GM23338 (cell line): Measurements from ENCODE around the gene ARID4B. TPM values are rescaled to one million over a fixed set of nuclear protein-coding genes. Genes with fewer than 3 reads are reported as not detected.
A peak's percentile ranks its signal among the peaks of the same experiment; 100 is the strongest.

Source experiments
- ATAC-seq: fragments of 200-7000 bp; cut with Tn5 transposase; 3 replicates; pipeline ENCODE4 v1.9.1; 2020
- DNase-seq: peaks from one replicate; pipeline ENCODE4 v3.0.0-alpha.2; 2015; ENCODE audit warnings: low spot score
- H2AFZ ChIP-seq: fragments of 200-600 bp; sonication (generic); 2 replicates; pipeline ENCODE4 v1.8.0; 2016; ENCODE audit warnings: antibody characterized with exemption, mild to moderate bottlenecking, moderate library complexity
- H3F3A ChIP-seq: fragments of 200-600 bp; sonication (generic); replicated peaks from 2 replicates; pipeline ENCODE4 v1.8.0; 2017; ENCODE audit warnings: antibody characterized with exemption, mixed run types, low read depth
- H3K27ac ChIP-seq: fragments of 200-600 bp; sonication (generic); 2 replicates; pipeline ENCODE4 v1.6.1; 2016; ENCODE audit warnings: low read depth
- H3K27me3 ChIP-seq: fragments of 200-600 bp; sonication (generic); 2 replicates; pipeline ENCODE4 v1.8.0; 2016; ENCODE audit warnings: mild to moderate bottlenecking, mixed run types, moderate library complexity; ENCODE audit not compliant: insufficient read depth
- H3K36me3 ChIP-seq: fragments of 200-600 bp; sonication (generic); 2 replicates; pipeline ENCODE4 v1.8.0; 2016; ENCODE audit warnings: mild to moderate bottlenecking; ENCODE audit not compliant: insufficient read depth
- H3K4me1 ChIP-seq: fragments of 200-600 bp; sonication (generic); 2 replicates; pipeline ENCODE4 v1.8.0; 2016; ENCODE audit warnings: mild to moderate bottlenecking, moderate library complexity; ENCODE audit not compliant: insufficient read depth
- H3K4me2 ChIP-seq: fragments of 200-600 bp; sonication (generic); 2 replicates; pipeline ENCODE4 v1.7.1; 2017; ENCODE audit warnings: mixed run types
- H3K4me3 ChIP-seq: fragments of 200-600 bp; sonication (generic); 2 replicates; pipeline ENCODE4 v1.6.1; 2016; ENCODE audit warnings: mixed run types
- H3K79me2 ChIP-seq: fragments of 200-600 bp; sonication (generic); replicated peaks from 2 replicates; pipeline ENCODE4 v1.8.0; 2017; ENCODE audit warnings: mild to moderate bottlenecking; ENCODE audit not compliant: insufficient read depth
- H3K9me2 ChIP-seq: fragments of 200-600 bp; sonication (generic); 2 replicates; pipeline ENCODE4 v1.8.0; 2017; ENCODE audit not compliant: insufficient read depth
- H4K20me1 ChIP-seq: fragments of 200-600 bp; sonication (generic); replicated peaks from 2 replicates; pipeline ENCODE4 v1.8.0; 2017; ENCODE audit warnings: mild to moderate bottlenecking; ENCODE audit not compliant: insufficient read depth
- H3K27ac Mint-ChIP-seq: 2 replicates; pipeline ENCODE4 v1.8.0; 2020; ENCODE audit warnings: inconsistent platforms, mild to moderate bottlenecking, moderate library complexity, mixed read lengths
- H3K27me3 Mint-ChIP-seq: 3 replicates; pipeline ENCODE4 v1.8.0; 2022; ENCODE audit warnings: low read depth, mild to moderate bottlenecking, moderate library complexity, mixed read lengths, inconsistent platforms; ENCODE audit not compliant: insufficient read depth, poor library complexity
- H3K36me3 Mint-ChIP-seq: 3 replicates; pipeline ENCODE4 v1.8.0; 2021; ENCODE audit warnings: low read depth, mild to moderate bottlenecking, inconsistent platforms, moderate library complexity, mixed read lengths
- H3K4me1 Mint-ChIP-seq: 3 replicates; pipeline ENCODE4 v1.8.0; 2020; ENCODE audit warnings: mild to moderate bottlenecking, inconsistent platforms, mixed read lengths
- H3K4me3 Mint-ChIP-seq: 3 replicates; pipeline ENCODE4 v1.8.0; 2021; ENCODE audit warnings: moderate library complexity, mild to moderate bottlenecking, inconsistent platforms, mixed read lengths
- H3K9me3 Mint-ChIP-seq: 3 replicates; pipeline ENCODE4 v1.8.0; 2020; ENCODE audit warnings: moderate library complexity, mild to moderate bottlenecking, inconsistent platforms, mixed read lengths
- EZH2 ChIP-seq: fragments of 200-600 bp; sonication (generic); IDR thresholded peaks from one replicate; pipeline ENCODE4 v1.8.0; 2017; ENCODE audit warnings: antibody characterized with exemption, mild to moderate bottlenecking, low read depth; ENCODE audit not compliant: unreplicated experiment
- EZH2phosphoT487 ChIP-seq: fragments of 200-600 bp; sonication (generic); IDR thresholded peaks from one replicate; pipeline ENCODE4 v1.8.1; 2018; ENCODE audit warnings: antibody characterized with exemption; ENCODE audit not compliant: unreplicated experiment
- NANOG ChIP-seq: IDR thresholded peaks from 2 replicates; pipeline ENCODE4 v1.6.1; 2016; ENCODE audit warnings: antibody characterized with exemption, borderline replicate concordance
- POLR2AphosphoS5 ChIP-seq: IDR thresholded peaks from 2 replicates; pipeline ENCODE4 v1.6.1; 2016; ENCODE audit warnings: antibody characterized with exemption, low read depth
- ZNF114 ChIP-seq: fragments of 250-450 bp; sonication (Bioruptor Pico); IDR thresholded peaks from 2 replicates; pipeline ENCODE4 v1.5.0; 2020; ENCODE audit warnings: mild to moderate bottlenecking, moderate library complexity
- polyA plus RNA-seq: library from polyadenylated mRNA; unstranded; fragments of >200 nt; fragmentation: Nextera tagmentation; extraction: Ambion mirVana; gene quantifications from 2 replicates; pipeline ENCODE4 v1.2.1, GENCODE V29; 2016
- total RNA-seq: library from RNA; depleted of rRNA; stranded (reverse); fragments of >200 nt; shearing (Covaris generic); gene quantifications from 2 replicates; pipeline ENCODE4 v1.2.3, GENCODE V29; 2014
- TF ChIP-seq, protein P1 (sequence below): IDR thresholded peaks from one replicate; pipeline ENCODE4 v1.6.1; 2018; ENCODE audit warnings: antibody characterized with exemption; ENCODE audit not compliant: unreplicated experiment
- TF ChIP-seq, protein P2 (sequence below), 2 experiments: fragments of 200-600 bp in 1 of 2; sonication (generic) in 1 of 2; conservative IDR thresholded peaks; 2 replicates each; pipeline versions ENCODE4 v1.5.1 to v1.6.1; 2016 to 2017; ENCODE audit warnings: antibody characterized with exemption in 2 of 2, low read depth in 2 of 2, mild to moderate bottlenecking in 2 of 2, moderate library complexity in 1 of 2
- TF ChIP-seq, protein P3 (sequence below): IDR thresholded peaks from 2 replicates; pipeline ENCODE4 v1.6.1; 2016; ENCODE audit warnings: antibody characterized with exemption

ARID4B gene
- total and polyA plus RNA-seq, 2 experiments from 2014 or later = 25.1 to 59.8 TPM

DNA sequence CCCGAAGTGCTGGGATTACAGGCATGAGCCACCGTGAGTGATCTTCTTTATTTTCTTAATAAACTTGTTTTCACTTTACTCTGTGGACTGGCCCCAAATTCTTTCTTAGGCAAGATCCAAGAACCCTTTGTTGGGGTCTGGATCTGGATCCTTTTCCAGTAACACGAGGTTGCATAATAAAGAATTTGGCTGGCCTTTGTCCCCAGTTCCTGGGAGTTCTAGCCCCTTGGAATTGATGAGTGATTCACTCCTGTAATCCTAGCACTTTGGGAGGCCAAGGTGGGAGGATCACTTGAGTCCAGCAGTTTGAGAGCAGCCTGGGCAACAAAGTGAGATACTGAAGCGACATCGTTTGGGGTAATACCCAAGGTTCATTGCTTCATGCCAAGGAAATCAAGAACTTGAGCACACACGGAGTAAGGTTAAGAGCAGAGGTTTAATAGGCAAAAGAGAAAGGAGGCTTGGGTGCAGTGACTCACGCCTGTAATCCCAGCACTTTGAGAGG lies 197.2 kb downstream of the ARID4B start (continued):
- TF ChIP-seq, protein P1, sequence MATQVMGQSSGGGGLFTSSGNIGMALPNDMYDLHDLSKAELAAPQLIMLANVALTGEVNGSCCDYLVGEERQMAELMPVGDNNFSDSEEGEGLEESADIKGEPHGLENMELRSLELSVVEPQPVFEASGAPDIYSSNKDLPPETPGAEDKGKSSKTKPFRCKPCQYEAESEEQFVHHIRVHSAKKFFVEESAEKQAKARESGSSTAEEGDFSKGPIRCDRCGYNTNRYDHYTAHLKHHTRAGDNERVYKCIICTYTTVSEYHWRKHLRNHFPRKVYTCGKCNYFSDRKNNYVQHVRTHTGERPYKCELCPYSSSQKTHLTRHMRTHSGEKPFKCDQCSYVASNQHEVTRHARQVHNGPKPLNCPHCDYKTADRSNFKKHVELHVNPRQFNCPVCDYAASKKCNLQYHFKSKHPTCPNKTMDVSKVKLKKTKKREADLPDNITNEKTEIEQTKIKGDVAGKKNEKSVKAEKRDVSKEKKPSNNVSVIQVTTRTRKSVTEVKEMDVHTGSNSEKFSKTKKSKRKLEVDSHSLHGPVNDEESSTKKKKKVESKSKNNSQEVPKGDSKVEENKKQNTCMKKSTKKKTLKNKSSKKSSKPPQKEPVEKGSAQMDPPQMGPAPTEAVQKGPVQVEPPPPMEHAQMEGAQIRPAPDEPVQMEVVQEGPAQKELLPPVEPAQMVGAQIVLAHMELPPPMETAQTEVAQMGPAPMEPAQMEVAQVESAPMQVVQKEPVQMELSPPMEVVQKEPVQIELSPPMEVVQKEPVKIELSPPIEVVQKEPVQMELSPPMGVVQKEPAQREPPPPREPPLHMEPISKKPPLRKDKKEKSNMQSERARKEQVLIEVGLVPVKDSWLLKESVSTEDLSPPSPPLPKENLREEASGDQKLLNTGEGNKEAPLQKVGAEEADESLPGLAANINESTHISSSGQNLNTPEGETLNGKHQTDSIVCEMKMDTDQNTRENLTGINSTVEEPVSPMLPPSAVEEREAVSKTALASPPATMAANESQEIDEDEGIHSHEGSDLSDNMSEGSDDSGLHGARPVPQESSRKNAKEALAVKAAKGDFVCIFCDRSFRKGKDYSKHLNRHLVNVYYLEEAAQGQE = no peak
- TF ChIP-seq, protein P2, sequence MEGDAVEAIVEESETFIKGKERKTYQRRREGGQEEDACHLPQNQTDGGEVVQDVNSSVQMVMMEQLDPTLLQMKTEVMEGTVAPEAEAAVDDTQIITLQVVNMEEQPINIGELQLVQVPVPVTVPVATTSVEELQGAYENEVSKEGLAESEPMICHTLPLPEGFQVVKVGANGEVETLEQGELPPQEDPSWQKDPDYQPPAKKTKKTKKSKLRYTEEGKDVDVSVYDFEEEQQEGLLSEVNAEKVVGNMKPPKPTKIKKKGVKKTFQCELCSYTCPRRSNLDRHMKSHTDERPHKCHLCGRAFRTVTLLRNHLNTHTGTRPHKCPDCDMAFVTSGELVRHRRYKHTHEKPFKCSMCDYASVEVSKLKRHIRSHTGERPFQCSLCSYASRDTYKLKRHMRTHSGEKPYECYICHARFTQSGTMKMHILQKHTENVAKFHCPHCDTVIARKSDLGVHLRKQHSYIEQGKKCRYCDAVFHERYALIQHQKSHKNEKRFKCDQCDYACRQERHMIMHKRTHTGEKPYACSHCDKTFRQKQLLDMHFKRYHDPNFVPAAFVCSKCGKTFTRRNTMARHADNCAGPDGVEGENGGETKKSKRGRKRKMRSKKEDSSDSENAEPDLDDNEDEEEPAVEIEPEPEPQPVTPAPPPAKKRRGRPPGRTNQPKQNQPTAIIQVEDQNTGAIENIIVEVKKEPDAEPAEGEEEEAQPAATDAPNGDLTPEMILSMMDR (conservative IDR thresholded peaks at IDR 0.05; ENCODE audit: low read depth in 2 of 2) = no peak
- no peak for TF ChIP-seq EZH2phosphoT487
- TF ChIP-seq, protein P3, sequence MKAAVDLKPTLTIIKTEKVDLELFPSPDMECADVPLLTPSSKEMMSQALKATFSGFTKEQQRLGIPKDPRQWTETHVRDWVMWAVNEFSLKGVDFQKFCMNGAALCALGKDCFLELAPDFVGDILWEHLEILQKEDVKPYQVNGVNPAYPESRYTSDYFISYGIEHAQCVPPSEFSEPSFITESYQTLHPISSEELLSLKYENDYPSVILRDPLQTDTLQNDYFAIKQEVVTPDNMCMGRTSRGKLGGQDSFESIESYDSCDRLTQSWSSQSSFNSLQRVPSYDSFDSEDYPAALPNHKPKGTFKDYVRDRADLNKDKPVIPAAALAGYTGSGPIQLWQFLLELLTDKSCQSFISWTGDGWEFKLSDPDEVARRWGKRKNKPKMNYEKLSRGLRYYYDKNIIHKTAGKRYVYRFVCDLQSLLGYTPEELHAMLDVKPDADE = no peak
- no peak for TF ChIP-seq POLR2AphosphoS5
- TF ChIP-seq EZH2 = no peak
- TF ChIP-seq ZNF114 (CRISPR knock-in tag) = no peak
- TF ChIP-seq NANOG = no peak

DNA sequence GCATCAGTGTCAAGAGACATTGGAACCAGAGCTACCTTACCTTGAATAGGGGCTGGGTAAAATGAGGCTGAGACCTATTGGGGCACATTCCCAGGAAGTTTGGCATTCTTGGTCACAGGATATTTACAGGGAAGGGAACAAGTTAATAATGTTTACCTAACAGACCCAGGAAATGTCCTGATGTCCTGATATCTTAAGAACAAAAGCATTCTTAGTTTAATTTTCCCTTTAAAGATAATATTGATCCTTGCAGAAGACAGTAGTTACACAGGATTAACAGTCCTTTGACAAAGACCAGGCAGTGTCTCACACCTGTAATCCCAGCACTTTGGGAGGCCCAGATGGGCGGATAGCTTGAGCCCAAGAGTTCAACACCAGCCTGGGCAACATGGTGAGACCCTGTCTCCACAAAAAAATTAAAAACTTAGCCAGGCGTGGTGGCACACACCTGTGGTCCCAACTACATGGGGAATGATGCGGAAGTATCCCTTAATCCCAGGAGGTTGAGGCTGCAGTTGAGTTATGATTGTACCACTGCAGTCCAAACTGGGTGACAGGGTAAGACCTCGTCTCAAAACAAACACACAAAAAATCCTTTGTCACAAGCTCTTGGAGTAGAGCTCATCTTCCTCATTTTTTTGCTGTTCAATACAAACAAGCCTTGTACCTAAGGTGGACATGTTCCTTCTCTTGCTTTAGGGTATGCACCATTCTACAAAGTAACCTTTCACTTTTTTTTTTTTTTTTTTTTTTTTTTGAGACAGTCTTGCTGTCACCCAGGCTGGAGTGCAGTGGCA lies 198.0 kb downstream of the ARID4B start:
- Histone ChIP-seq H3K27me3 (no peaks in the 10 kb centered on the region), H3K79me2 (peaks cover 37% of the 10 kb centered on the region), H4K20me1 (peaks cover 27% of the 10 kb centered on the region), H3F3A (0 out of 2 replicates have a peak, but pooled peaks cover 6% of the 10 kb centered on the region), H3K27ac (peak overlapping the region; percentile 95; the same call in 1 of the 2 replicates), H3K9me2 (no peaks in the 10 kb centered on the region), H3K4me3 (no peak overlapping the region), H3K36me3 (peaks cover 18% of the 10 kb centered on the region; the same call in 1 of the 2 replicates), H3K4me2 (no peak overlapping the region), H3K4me1 (peaks cover 17% of the 10 kb centered on the region), H2AFZ (no peak overlapping the region)
- DNase-seq = peak; percentile 72
- Mint-ChIP-seq H3K27ac (peak overlapping the region; percentile 81), H3K36me3 (peaks cover 69% of the 10 kb centered on the region), H3K27me3 (peaks cover 17% of the 10 kb centered on the region), H3K9me3 (no peaks in the 10 kb centered on the region; the same call in 2 of the 3 replicates), H3K4me1 (peaks cover 15% of the 10 kb centered on the region; the same call in 2 of the 3 replicates), H3K4me3 (peak overlapping the region; percentile 100)
- TF ChIP-seq, protein P3 = no peak
- no peak for TF ChIP-seq EZH2
- TF ChIP-seq POLR2AphosphoS5 = 0 out of 2 replicates have a peak, but pooled peaks have one; percentile 8
- ATAC-seq = no peak; the same call in 1 of the 3 replicates
